IPS DF 4.7 (cell line): ENCODE measurements around the gene TRUB2.
"Not testable (repeated sequence)": the region's sequence is repeated elsewhere in the genome, so short reads cannot be mapped to it uniquely, and the experiment has no call there.

ENCODE experiments used
- DNase-seq: peaks from one replicate; pipeline ENCODE4 v3.0.0-alpha.2; 2013; ENCODE audit warnings: low spot score; ENCODE audit errors: extremely low read depth

The TRUB2 gene

DNA sequence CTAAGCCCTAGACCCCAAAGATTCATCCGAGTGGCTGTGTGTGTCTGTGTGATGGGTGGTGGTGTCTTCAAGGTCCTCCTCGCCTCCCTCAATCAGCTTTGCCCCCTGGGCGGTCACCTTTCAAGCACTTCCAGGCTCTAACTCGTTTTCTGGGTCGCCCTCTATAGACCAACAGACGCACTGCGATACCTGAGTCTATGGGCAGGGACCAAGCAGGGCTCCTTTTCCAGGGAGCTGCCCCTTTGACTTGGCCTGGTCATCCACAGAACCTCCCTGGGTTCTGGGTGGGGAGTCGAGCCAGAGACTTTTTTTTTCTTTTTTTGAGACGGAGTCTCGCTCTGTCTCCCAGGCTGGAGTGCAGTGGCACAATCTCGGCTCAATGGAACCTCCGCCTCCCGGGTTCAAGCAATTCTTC, 19.2 kb upstream of the TRUB2 start:
- no peak for DNase-seq

DNA sequence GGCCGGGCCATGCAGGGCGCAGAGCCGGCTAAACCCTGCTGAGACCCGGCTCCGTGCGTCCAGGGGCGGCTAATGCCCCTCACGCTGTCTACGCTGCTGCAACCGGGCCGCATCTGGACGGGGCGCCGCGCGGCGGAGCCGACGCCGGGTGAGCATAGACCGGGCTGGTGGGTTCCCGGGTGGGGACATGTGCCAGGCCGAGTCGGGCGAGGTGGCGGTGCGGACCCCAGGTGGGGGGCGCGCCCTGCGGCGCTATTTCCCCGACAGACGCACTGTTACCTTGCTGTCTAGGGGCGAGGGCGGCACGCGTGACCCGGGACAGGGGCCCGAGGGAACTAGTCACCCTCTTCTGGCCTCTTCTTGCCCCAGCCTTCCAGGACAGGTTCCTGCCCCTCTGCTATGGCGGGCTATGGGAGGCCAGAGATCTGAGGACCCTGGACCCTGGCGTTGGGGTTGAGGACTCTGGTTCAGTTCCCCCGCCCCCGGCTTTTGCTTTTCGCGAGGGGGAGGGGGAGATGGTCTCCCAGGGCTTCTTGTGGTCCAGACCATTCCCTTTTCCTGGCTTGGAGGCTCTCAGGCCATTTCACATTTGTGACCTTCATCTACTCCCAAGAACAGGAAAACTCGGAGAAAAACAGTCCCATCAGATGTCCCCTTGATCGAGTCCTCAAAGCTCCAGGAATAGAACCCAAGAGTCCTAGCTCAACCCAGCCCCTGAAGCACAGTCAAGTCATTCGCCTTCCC, 18.6 kb upstream of the TRUB2 start:
- DNase-seq = no peak

DNA sequence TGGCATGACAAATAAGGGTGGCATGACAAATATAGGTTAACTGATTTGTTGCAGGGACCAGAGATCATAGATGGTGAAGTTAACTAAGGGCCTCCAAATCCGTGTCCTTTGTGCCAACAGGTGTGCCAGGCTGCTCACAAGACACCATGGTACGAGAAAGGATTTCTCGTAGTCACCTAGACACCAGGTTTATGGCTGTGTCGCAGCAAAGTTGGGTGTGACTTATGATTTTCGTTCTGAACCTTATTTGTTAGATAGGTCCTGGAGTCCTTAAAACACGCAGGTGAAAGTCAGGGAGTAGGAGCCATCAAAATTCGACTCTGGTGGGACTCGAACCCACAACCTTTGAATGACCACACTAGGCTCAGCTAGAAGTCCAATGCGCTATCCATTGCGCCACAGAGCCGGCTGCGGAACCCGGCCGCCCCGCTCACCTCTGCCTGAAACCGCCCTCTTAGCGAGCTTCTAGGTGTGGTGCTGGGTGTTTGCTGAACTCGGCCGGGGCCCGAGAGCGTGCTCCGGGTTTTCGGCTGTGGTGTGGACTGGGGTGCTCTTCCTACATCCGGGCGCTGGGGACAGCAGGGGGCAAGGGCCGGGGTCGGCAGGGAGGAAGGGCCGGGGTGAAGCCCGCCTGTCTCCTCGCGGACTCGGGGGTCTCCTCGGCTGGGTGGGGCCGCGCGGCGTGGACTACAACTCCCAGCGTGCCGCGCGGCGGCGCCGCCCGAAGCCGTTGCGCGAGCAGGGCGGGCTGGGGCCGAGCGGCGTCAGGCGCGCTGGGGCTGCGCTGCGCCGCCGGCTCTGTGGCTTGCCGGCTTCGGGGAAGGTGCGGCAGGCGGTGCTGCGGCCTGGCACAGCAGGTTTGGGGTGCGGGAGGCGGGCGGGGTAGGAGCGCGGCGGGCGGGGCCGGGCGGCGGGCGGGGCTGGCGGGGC, 17.8 kb upstream of the TRUB2 start, which contains the start of gene SLC27A4:
Gene SLC27A4, plus strand, starts transcription at position 767 of the 930 bp plus-strand sequence. CDS start 2,606 bp downstream, outside the sequence.
- DNase-seq = no peak

DNA sequence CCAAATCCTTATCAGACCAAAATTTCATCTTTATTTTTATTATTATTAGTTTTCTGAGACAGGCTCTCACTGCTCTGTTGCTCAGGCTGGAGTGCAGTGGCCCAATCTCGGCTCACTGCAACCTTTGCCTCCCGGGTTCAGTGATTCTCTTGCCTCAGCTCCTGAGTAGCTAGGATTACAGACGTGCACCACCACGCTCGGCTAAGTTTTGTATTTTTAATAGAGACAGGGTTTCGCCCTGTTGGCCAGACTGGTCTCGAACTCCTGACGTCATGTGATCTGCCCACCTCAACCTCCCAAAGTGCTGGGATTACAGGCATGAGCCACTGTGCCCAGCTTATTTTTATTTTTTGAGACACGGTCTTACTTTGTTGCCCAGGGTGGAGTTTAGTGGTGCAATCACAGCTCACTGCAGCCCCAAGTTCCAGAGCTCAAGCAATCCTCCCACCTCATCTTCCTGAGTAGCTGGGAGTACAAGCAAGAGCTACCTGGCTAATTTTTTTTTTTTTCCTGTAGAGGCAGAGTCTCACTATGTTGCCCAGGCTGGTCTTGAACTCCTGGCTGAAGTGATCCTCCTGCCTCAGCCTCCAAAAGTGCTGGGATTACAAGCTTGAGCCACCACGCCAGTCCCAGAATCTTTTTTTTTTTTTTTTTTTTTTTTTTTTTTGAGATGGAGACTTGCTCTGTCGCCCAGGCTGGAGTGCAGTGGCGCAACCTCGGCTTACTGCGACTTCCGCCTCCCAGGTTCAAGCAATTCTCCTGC, 16.8 kb upstream of the TRUB2 start:
- not testable (repeated sequence) for DNase-seq

DNA sequence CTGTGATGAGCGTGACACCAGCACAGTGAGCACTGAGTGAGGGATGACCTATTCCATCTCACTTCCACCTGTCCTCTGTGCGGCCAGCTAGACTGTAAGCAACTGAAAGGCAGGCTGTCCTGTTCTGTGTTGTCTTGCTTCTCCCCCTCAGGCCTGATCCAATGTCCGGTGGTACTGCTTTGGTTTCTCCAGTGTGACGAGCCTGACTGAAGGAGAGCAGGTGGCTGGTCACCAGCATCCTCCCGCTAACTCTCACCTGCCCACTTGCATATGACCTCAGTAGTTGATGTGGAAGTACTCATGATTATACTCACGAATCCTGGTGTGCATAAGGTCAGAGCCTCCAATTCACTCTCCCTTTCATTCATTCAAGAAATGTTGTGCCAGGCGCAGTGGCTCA, 15.7 kb upstream of the TRUB2 start:
- no peak for DNase-seq

DNA sequence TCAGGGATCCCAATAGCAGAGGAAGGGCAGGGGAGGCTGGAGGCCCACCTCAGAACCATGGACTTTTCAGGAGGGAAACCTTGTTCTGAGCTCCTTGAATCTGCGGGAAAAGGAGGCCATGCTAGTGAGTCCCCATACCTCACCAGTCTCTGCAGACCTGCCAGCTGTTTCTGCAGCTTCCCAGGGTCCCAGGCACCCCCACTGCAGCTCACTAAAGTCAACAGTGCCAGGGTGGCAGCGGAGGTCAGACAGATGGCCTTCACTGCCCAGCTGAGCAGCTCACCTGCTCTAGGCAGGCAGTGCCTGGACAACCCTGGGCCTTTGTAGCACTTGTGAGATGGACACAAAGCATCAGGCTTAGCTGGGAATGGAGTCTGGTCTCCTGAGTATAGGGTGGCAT, 13.7 kb upstream of the TRUB2 start:
- DNase-seq = no peak

DNA sequence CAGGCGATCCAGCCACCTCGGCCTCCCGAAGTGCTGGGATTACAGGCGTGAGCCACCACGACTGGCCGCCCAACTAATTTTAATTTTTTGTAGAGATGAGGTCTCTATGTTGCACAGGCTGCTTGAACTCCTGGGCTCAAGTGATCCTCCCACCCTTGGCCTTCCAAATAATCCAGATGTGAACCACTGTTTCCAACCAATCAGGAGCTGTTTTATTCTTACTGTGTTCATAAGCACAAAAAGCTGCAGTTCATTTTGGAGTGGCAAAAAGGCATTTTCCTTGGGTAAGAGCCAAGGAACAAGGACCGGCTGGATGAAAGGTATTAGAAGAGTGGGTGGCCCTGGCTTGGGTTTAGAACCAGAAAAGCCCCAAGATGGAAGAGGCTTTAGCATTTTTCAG, 12.9 kb upstream of the TRUB2 start:
- no peak for DNase-seq

DNA sequence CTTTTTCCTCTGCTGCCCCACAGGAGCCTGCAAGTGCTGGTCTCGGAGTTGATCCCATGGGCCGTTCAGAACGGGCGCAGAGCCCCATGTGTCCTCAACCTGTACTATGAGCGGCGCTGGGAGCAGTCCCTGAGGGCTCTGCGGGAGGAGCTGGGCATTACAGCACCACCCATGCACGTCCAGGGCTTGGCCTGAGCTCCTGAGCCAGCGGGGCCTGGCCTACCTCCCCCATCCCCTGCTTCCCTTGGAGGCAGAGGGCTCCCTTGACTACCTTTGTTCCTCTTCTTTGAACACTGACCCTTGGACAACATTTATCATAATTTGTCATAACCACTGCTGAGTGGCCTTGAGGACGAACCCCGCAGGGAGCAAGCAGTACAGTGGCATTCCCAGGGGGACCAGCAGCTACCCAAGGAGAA, 11.2 kb upstream of the TRUB2 start:
- no peak for DNase-seq

DNA sequence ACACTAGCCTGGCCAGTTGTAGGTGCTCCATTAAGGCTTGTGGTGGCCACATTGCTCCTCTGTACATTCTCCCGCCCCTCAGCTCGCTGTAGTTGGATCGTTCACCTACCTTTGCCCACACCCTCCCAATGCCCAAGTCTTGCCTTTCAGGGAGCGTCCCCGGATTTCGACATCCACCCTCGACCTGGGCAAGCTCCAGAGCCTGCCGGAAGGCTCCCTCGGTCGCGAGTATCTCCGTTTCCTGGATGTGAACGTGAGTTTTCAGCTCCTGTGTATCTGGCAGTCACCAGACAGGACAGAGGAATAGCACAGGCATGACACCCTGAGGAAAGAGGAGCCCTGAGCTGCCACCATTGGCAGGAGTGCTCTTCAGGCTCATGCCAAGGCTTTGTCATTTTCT, 3.4 kb upstream of the TRUB2 start:
- no peak for DNase-seq

DNA sequence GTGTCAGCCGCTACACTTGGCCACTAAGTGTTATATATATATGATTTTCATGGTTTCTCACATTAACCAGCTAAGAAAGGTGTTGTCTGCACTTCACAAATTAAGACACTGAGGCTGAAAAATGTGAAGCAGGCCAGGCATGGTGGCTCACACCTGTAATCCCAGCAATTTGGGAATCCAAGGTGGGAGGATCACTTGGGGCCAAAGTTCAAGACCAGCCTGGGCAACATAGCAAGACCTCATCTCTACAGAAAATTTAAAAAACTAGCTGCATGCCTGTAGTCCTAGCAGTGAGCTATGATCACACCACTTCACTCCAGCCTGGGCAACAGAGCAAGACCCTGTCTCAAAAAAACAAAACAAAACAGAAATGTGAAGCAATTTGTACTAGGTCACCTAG, 2.2 kb upstream of the TRUB2 start:
- DNase-seq = no peak

DNA sequence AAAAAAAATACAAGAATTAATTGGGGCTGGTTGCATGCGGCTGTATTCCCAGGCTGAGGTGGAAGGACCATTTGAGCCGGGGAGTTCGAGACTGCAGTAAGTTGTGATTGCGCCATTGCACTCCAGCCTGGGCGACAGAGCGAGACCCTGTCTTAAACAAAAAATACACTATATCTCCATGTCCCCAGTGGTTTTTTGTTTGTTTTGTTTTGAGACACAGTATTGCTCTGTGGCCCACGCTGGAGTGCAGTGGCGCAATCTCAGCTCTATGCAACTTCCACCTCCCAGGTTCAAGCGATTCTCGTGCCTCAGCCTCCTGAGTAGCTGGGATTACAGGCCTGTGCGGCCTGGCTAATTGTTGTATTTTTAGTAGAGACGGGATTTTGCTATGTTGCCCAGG, 1.5 kb upstream of the TRUB2 start:
- DNase-seq = no peak

DNA sequence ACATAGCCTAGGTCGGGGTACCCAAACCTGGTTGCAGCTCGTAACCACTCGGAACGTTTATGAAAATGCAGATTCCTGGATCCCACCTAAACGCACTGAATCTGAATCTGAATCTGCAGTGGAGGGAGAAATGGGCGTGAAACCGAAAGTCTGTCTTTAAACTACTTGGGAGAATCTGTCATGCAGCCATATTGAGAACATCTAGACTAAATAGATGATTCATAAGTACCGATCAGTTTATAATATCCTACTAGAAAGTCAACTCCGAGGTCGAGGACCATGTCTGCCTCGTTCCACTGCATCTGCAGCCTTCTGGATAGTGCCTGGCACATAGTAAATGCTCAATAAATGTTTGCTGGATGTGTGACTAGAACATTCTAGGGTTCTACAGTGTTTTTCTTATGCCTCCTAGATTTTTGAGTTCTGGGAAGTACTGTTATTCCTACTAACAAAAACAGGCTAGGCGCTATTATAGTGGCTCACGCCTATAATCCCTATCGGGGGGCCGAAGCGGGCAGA, 1.0 kb upstream of the TRUB2 start:
- DNase-seq = no peak

DNA sequence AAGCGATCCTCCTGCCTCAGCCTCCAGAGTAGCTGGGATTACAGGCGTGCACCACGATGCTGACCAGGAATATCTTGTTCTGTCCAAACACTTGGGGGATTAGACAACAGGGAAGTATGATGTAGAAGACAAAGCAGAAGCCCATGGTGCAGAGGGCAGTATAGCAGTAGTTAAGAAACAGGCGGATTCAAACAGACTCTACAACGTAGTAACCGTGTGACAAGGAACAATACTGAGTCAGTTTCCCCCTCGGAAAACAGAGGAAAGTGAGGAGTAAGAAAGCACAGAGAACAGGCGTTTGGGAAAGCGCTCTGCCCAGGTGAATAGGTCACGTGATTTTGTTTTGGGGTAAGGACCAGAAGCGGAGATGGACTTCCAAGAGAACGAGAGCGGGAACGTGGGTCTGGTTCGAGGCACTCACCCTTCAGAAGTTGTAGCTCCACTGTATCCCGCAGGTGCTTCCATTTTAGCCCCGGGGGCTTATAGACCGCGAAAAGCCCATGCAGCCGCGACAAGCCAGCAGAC, 306 bp downstream of the TRUB2 start:
- no peak for DNase-seq

DNA sequence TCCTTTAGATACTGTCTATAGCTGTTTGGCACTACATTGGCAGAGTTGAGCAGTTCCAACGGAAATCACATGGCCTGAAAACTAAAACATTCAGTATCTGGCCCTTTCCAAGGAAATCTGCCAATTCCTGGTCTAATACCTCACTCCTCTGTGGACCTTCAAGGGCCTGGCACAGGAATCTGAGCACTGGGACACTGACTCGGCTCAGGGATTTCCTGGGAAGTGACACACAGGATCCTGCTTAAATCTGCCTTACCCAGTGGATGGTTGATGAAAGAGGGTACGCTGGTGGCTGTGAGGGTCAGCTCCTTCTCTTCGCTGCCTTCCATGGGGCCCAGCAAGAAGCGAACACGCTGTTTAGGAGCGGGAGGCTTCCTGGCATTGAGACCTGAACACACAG, 904 bp downstream of the TRUB2 start:
- DNase-seq = no peak

DNA sequence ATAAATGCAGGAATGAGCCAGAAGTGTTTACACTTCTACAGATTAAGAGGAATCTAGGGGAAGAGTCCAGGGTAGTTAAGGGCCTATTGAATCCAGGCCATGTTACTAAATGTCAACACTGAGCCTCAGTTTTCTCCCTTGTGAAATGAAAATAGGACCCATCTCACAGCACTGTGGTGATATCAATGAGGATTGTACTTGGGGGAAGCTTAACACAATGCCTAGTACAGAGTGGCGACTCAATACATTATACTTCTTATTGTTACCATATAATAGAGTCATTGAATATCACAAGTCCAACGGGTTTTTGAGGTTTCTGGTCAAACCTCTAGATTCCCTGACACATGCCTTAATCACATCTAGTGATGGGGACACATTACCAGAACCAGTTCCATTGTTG, 4.6 kb downstream of the TRUB2 start:
- DNase-seq = no peak

DNA sequence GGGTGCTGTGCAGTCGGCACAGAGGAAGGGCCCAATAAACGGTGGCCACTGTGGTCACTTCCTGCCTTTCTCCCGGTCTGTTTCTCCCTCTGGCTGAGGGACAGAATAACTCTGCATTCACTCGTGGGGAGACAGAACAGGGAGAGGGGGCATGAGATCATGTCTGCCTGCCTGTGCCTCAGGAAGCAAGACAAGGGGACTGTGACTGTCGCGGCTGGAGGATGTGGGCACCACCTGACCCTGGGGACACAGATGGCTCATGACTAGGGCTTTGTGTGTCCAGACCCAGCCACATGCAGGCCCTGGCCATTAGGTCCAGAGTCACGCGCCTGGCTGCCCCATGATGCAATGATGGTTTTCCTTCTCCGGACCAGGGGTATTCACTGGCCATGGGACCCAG, 5.8 kb downstream of the TRUB2 start:
- no peak for DNase-seq

DNA sequence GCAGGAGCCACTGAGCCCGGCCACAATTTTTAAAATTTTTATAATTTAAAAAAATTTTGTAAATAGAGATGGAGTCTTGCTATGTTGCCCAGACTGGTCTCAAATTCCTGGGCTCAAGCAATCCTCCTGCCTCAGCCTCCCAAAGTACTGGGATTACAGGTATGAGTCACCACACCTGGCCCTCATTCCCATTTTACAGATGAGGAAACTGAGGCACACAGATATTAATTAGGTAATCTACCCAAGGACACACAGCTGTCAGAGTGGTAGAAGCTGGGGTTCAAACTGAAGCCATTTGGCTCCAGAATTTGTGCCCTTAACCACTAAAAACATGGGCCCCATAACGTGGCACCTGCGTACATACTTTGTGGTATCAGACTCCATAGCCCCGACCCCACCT, 7.5 kb downstream of the TRUB2 start:
- no peak for DNase-seq

DNA sequence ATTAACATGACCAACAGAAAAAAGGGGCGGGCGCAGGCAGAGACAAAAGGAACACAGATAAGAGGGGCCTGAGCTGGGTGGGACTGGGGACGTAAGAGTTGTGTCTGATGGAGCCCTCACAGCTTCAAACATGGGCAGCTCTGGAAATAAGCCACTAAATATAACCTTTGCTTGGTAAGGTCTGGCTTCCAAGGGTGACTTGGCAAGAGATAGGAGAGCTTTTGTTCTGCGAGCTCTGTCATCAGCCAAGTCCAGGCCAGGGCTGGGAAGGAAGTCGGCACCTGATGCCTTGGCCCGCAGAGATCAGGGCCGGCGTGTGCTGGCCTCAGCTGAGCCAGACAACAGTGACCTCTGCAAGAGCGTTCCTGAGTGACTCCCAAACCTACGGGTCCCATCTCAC, 11.8 kb downstream of the TRUB2 start:
- DNase-seq = no peak

DNA sequence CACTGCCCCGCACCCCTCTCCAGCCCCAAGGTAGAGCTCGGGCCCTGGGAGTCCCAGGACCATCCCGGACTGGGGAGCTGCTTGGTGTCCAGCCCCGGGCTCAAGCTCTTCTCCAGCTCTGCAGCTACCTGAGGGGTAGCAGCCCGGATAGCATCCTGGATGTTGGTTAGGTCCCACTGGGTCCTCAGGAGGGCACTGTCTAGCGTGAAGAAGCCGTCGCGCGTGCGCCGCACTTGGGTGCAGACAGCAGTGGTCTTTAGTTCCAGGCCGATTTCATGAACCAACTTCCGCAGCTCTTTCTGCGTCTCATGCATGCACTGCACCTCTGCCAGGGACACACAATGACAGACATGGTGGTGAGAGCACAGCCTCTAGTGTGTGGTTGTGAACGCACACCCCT, 12.7 kb downstream of the TRUB2 start:
- DNase-seq = no peak

DNA sequence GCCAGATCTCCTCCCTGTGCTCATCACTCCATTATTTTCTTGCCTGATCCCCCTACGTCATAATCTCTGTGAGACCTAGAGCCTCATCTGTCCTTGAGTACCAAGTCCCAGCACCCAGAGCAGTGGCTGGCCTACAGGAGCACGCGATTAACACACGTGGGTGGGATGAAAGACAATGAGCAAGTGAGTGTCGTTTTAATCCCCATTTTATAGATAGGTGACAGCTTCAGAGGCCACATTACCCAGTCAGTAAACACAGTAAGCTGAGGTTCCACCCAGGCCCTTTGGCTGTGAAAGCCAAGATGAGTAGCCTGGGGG, 17.3 kb downstream of the TRUB2 start:
- DNase-seq = no peak

DNA sequence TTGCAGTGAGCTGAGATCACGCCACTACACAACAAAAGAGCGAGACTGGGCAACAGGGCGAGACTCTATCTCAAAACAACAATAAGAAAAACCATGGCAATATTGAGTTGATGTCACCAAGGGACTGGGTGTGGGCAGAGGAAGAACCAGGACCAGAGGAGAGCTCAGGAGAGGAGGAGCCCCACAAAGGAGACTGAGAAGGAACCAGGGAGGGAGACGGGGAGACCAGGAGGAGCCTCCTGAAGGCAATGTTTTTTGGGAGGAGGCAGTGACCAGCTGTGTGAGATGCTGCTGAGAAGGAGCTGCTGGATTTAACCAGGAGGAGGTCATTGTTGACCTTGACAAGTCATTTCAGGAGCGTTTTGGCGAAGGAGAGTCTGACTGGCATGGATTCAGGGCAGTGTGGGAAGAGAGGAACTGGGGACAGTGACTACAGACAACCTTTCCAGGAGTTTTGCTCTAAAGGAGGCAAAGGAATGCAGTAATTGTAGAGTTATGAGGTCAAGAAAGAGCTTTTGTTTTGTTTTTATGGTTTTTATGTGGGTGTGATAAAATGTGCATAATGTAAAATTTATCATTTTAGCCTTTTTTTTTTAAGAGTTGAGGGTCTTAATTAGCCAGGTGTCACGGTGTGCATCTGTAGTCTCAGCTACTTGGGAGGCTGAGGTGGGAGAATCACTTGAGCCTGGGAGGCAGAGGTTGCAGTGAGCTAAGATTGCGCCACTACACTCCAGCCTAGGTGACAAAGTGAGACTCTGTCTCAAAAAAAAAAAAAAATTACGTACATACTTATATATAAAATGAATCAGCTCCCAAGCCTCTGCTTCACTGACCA, 17.9 kb downstream of the TRUB2 start:
- no peak for DNase-seq
